H9 (cell line): ENCODE measurements around the gene HSPA1L. TPM values are rescaled to one million over a fixed set of nuclear protein-coding genes. Genes with fewer than 3 reads are reported as not detected.

Experiments
- DNase-seq: peaks from one replicate; pipeline ENCODE4 v3.0.0-alpha.2; 2017
- H2AFZ ChIP-seq: one replicate; pipeline ENCODE4 v1.6.1; 2013; ENCODE audit warnings: mild to moderate bottlenecking, low read length, control low read depth, moderate library complexity
- H2AK5ac ChIP-seq: 2 replicates; pipeline ENCODE4 v1.6.1; 2013; ENCODE audit warnings: low read length, control low read depth, mixed read lengths; ENCODE audit not compliant: insufficient read length
- H2BK120ac ChIP-seq: one replicate; pipeline ENCODE4 v1.6.1; 2013; ENCODE audit warnings: low read depth, mild to moderate bottlenecking, low read length, control low read depth, inconsistent platforms; ENCODE audit not compliant: poor library complexity, severe bottlenecking
- H2BK12ac ChIP-seq: 2 replicates; pipeline ENCODE4 v1.6.1; 2013; ENCODE audit warnings: low read length, control low read depth, mixed read lengths, low read depth; ENCODE audit not compliant: insufficient read length
- H2BK15ac ChIP-seq: 2 replicates; pipeline ENCODE4 v1.6.1; 2013; ENCODE audit warnings: low read depth, low read length, control low read depth
- H2BK20ac ChIP-seq: one replicate; pipeline ENCODE4 v1.6.1; 2013; ENCODE audit warnings: low read depth, mild to moderate bottlenecking, low read length, control low read depth, inconsistent platforms; ENCODE audit not compliant: poor library complexity, severe bottlenecking
- H2BK5ac ChIP-seq: 2 replicates; pipeline ENCODE4 v1.6.1; 2013; ENCODE audit warnings: low read length, control low read depth, mixed read lengths; ENCODE audit not compliant: insufficient read length
- H3K14ac ChIP-seq: 2 replicates; pipeline ENCODE4 v1.6.1; 2013; ENCODE audit warnings: low read length, control low read depth; ENCODE audit not compliant: insufficient read depth
- H3K18ac ChIP-seq: 2 replicates; pipeline ENCODE4 v1.6.1; 2013; ENCODE audit warnings: low read depth, mild to moderate bottlenecking, mixed read lengths, low read length, control low read depth; ENCODE audit not compliant: insufficient read length
- H3K23ac ChIP-seq: 2 replicates; pipeline ENCODE4 v1.6.1; 2013; ENCODE audit warnings: low read length, control low read depth, mixed read lengths, low read depth; ENCODE audit not compliant: insufficient read length
- H3K23me2 ChIP-seq: 2 replicates; pipeline ENCODE4 v1.6.1; 2013; ENCODE audit warnings: low read depth, mild to moderate bottlenecking, mixed read lengths, low read length, control low read depth; ENCODE audit not compliant: insufficient read length, poor library complexity, severe bottlenecking
- H3K27ac ChIP-seq: 2 replicates; pipeline ENCODE4 v1.5.1; 2013; ENCODE audit warnings: low read length, control low read depth, mixed read lengths, low read depth; ENCODE audit not compliant: insufficient read length
- H3K27me3 ChIP-seq: 2 replicates; pipeline ENCODE4 v1.6.1; 2013; ENCODE audit warnings: low read length, control low read depth, inconsistent platforms; ENCODE audit not compliant: insufficient read depth
- H3K4ac ChIP-seq: 2 replicates; pipeline ENCODE4 v1.6.1; 2013; ENCODE audit warnings: low read depth, mild to moderate bottlenecking, control low read depth, inconsistent platforms, low read length, moderate library complexity
- H3K4me1 ChIP-seq: 2 replicates; pipeline ENCODE4 v1.6.1; 2013; ENCODE audit warnings: low read length, control low read depth, inconsistent platforms; ENCODE audit not compliant: insufficient read depth
- H3K4me2 ChIP-seq: 2 replicates; pipeline ENCODE4 v1.6.1; 2013; ENCODE audit warnings: low read length, control low read depth, mixed read lengths; ENCODE audit not compliant: insufficient read length, insufficient read depth
- H3K56ac ChIP-seq: 2 replicates; pipeline ENCODE4 v1.6.1; 2013; ENCODE audit warnings: low read depth, mild to moderate bottlenecking, mixed read lengths, low read length, control low read depth; ENCODE audit not compliant: insufficient read length
- H3K79me1 ChIP-seq: 2 replicates; pipeline ENCODE4 v1.6.1; 2013; ENCODE audit warnings: low read depth, mild to moderate bottlenecking, moderate library complexity, low read length, control low read depth, inconsistent platforms; ENCODE audit not compliant: insufficient read depth, poor library complexity, severe bottlenecking
- H3K79me2 ChIP-seq: 2 replicates; pipeline ENCODE4 v1.6.1; 2013; ENCODE audit warnings: low read length, control low read depth, inconsistent platforms; ENCODE audit not compliant: insufficient read depth
- H3K9ac ChIP-seq: 2 replicates; pipeline ENCODE4 v1.6.1; 2013; ENCODE audit warnings: low read length, control low read depth, mixed read lengths; ENCODE audit not compliant: insufficient read length; ENCODE audit errors: extremely low read depth
- H3K9me3 ChIP-seq: one replicate; pipeline ENCODE4 v1.6.1; 2013; ENCODE audit warnings: low read depth, low read length, inconsistent platforms; ENCODE audit not compliant: control insufficient read depth
- H3T11ph ChIP-seq: one replicate; pipeline ENCODE4 v1.6.1; 2013; ENCODE audit warnings: mild to moderate bottlenecking, low read length, control low read depth, inconsistent platforms
- H4K20me1 ChIP-seq: one replicate; pipeline ENCODE4 v1.6.1; 2013; ENCODE audit not compliant: control insufficient read depth, insufficient read length, insufficient read depth
- H4K5ac ChIP-seq: 2 replicates; pipeline ENCODE4 v1.6.1; 2013; ENCODE audit warnings: low read depth, mild to moderate bottlenecking, mixed read lengths, low read length, control low read depth; ENCODE audit not compliant: insufficient read length
- H4K8ac ChIP-seq: replicated peaks from 2 replicates; pipeline ENCODE4 v1.6.1; 2013; ENCODE audit warnings: low read length, control low read depth, mixed read lengths, low read depth; ENCODE audit not compliant: insufficient read length
- H4K91ac ChIP-seq: 2 replicates; pipeline ENCODE4 v1.6.1; 2013; ENCODE audit warnings: low read depth, mild to moderate bottlenecking, moderate library complexity, mixed read lengths, low read length, control low read depth; ENCODE audit not compliant: insufficient read length
- H3K27ac Mint-ChIP-seq, 3 experiments: 2 replicates in 2 of 3; 3 replicates in 1 of 3; pipeline ENCODE4 v1.8.0; 2020 to 2021; ENCODE audit warnings: mixed read lengths in 3 of 3, mild to moderate bottlenecking in 1 of 3, moderate library complexity in 1 of 3
- H3K27me3 Mint-ChIP-seq: 2 replicates; pipeline ENCODE4 v1.8.0; 2021; ENCODE audit warnings: low read depth, mild to moderate bottlenecking, moderate library complexity, mixed read lengths
- H3K36me3 Mint-ChIP-seq, 3 experiments: 2 replicates in 2 of 3; 3 replicates in 1 of 3; pipeline ENCODE4 v1.8.0; 2020 to 2021; ENCODE audit warnings: low read depth in 3 of 3, mixed read lengths in 3 of 3; ENCODE audit not compliant: insufficient read depth in 1 of 3
- H3K4me1 Mint-ChIP-seq, 2 experiments: 2 replicates each; pipeline ENCODE4 v1.8.0; 2020; ENCODE audit warnings: mixed read lengths in 2 of 2
- H3K4me3 Mint-ChIP-seq, 2 experiments: 2 replicates in 1 of 2; 3 replicates in 1 of 2; pipeline ENCODE4 v1.8.0; 2020 to 2021; ENCODE audit warnings: mild to moderate bottlenecking in 2 of 2, mixed read lengths in 2 of 2, moderate library complexity in 1 of 2
- H3K9me3 Mint-ChIP-seq, 2 experiments: 2 replicates in 1 of 2; 3 replicates in 1 of 2; pipeline ENCODE4 v1.8.0; 2020; ENCODE audit warnings: mild to moderate bottlenecking in 2 of 2, mixed read lengths in 2 of 2, moderate library complexity in 1 of 2
- WGBS: extraction: QIAGEN DNeasy Blood & Tissue Kit; methylation state at CpG from one replicate; pipeline ENCODE4 v1.1.7; 2013; ENCODE audit warnings: missing lambda C conversion rate, low lambda C conversion rate, mixed read lengths; ENCODE audit not compliant: insufficient read length; ENCODE audit errors: extremely low coverage; 5-methylcytosine and 5-hydroxymethylcytosine counted together
- total RNA-seq: library from RNA; stranded (reverse); gene quantifications from 2 replicates; pipeline ENCODE4 v1.2.1, GENCODE V29; 2021
- TF ChIP-seq, protein P1 (sequence below): fragments of 200-600 bp; sonication (generic); conservative IDR thresholded peaks from 3 replicates; pipeline ENCODE4 v1.8.0; 2021; ENCODE audit warnings: antibody characterized with exemption, mild to moderate bottlenecking

Gene HSPA1L
- total RNA-seq, 1 experiment from 2014 or later, result 2.5 TPM

- TF ChIP-seq, protein P1, sequence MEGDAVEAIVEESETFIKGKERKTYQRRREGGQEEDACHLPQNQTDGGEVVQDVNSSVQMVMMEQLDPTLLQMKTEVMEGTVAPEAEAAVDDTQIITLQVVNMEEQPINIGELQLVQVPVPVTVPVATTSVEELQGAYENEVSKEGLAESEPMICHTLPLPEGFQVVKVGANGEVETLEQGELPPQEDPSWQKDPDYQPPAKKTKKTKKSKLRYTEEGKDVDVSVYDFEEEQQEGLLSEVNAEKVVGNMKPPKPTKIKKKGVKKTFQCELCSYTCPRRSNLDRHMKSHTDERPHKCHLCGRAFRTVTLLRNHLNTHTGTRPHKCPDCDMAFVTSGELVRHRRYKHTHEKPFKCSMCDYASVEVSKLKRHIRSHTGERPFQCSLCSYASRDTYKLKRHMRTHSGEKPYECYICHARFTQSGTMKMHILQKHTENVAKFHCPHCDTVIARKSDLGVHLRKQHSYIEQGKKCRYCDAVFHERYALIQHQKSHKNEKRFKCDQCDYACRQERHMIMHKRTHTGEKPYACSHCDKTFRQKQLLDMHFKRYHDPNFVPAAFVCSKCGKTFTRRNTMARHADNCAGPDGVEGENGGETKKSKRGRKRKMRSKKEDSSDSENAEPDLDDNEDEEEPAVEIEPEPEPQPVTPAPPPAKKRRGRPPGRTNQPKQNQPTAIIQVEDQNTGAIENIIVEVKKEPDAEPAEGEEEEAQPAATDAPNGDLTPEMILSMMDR, result no peak
- no peaks in the 10 kb centered on the region for H3K27me3 ChIP-seq
- no peak overlapping the region for H2BK12ac ChIP-seq
- H3K27ac ChIP-seq, result no peak overlapping the region
- H3K79me1 ChIP-seq, result no peaks in the 10 kb centered on the region
- no peak overlapping the region for H3K4ac ChIP-seq
- no peak for DNase-seq
- H3K23ac ChIP-seq, result no peak overlapping the region
- WGBS, result no CpG with 5 or more reads among the region's 2 CpGs
- Mint-ChIP-seq H3K27ac (no peak overlapping the region), H3K9me3 (no peaks in the 10 kb centered on the region; a peak in 1 of 5 replicates), H3K4me3 (no peak overlapping the region), H3K4me1 (peaks cover 9 to 10% of the 10 kb centered on the region in 2 experiments), H3K27me3 (no peaks in the 10 kb centered on the region; the same call in 1 of the 2 replicates), H3K36me3 (no peaks in the 10 kb centered on the region; a peak in 1 of 7 replicates)
- H3T11ph ChIP-seq, result no peak overlapping the region
- no peak overlapping the region for H3K18ac ChIP-seq
- no peaks in the 10 kb centered on the region for H3K23me2 ChIP-seq
- no peak overlapping the region for H2BK20ac ChIP-seq
- no peak overlapping the region for H3K14ac ChIP-seq
- H4K5ac ChIP-seq, result no peak overlapping the region
- H2AK5ac ChIP-seq, result no peak overlapping the region
- no peak overlapping the region for H4K8ac ChIP-seq
- no peak overlapping the region for H3K56ac ChIP-seq
- H2BK5ac ChIP-seq, result no peak overlapping the region
- H4K20me1 ChIP-seq, result no peaks in the 10 kb centered on the region
- no peaks in the 10 kb centered on the region for H3K4me1 ChIP-seq
- H3K79me2 ChIP-seq, result no peaks in the 10 kb centered on the region
- H3K9me3 ChIP-seq, result no peaks in the 10 kb centered on the region
- H3K4me2 ChIP-seq, result no peak overlapping the region
- no peak overlapping the region for H2BK15ac ChIP-seq
- no peak overlapping the region for H2AFZ ChIP-seq
- no peak overlapping the region for H4K91ac ChIP-seq
- no peak overlapping the region for H2BK120ac ChIP-seq
- H3K9ac ChIP-seq, result no peak overlapping the region
Measured at GRCh38 chr6:31770860-31771259, 44.2 kb downstream of the HSPA1L start.
